ENCODE data around the gene EHMT1. TPM values are rescaled to one million over a fixed set of nuclear protein-coding genes. Genes with fewer than 3 reads are reported as not detected.
A peak's percentile ranks its signal among the peaks of the same experiment; 100 is the strongest.

The EHMT1 gene
- total RNA-seq, 1 donor from 2014 or later: 162 TPM

GRCh38 chr9:137663584-137663983, 44.8 kb downstream of the EHMT1 start:
- Mint-ChIP-seq H3K4me3 (ENCODE audit: unreplicated experiment) (no peak overlapping the region), H3K27me3 (ENCODE audit: unreplicated experiment) (peaks cover 4% of the 10 kb centered on the region), H3K36me3 (ENCODE audit: unreplicated experiment) (no peaks in the 10 kb centered on the region), H3K4me1 (ENCODE audit: low read depth, unreplicated experiment) (peaks cover 21% of the 10 kb centered on the region), H3K9me3 (ENCODE audit: unreplicated experiment) (peaks cover 4% of the 10 kb centered on the region), H3K27ac (ENCODE audit: unreplicated experiment) (no peak overlapping the region)
- no peak for TF ChIP-seq CTCF (IDR thresholded peaks at IDR 0.05; ENCODE audit: partially characterized antibody, unreplicated experiment)
- DNase-seq: no peak

- H3K36me3 Mint-ChIP-seq (ENCODE audit: unreplicated experiment): peaks cover 6% of the 10 kb centered on the region
- no peak for DNase-seq
- no peak for TF ChIP-seq CTCF (IDR thresholded peaks at IDR 0.05; ENCODE audit: partially characterized antibody, unreplicated experiment)
- no peak overlapping the region for H3K27ac Mint-ChIP-seq (ENCODE audit: unreplicated experiment)
- H3K4me3 Mint-ChIP-seq (ENCODE audit: unreplicated experiment): no peak overlapping the region
- H3K27me3 Mint-ChIP-seq (ENCODE audit: unreplicated experiment): peaks cover 10% of the 10 kb centered on the region
- peaks cover 8% of the 10 kb centered on the region for H3K9me3 Mint-ChIP-seq (ENCODE audit: unreplicated experiment)
- H3K4me1 Mint-ChIP-seq (ENCODE audit: low read depth, unreplicated experiment): peaks cover 24% of the 10 kb centered on the region
Observed at GRCh38 chr9:137664676-137665075, 45.9 kb downstream of the EHMT1 start.

- Mint-ChIP-seq H3K27me3 (ENCODE audit: unreplicated experiment) (peaks cover 11% of the 10 kb centered on the region), H3K36me3 (ENCODE audit: unreplicated experiment) (peaks cover 6% of the 10 kb centered on the region), H3K4me3 (ENCODE audit: unreplicated experiment) (no peak overlapping the region), H3K9me3 (ENCODE audit: unreplicated experiment) (peaks cover 8% of the 10 kb centered on the region), H3K4me1 (ENCODE audit: low read depth, unreplicated experiment) (peaks cover 26% of the 10 kb centered on the region), H3K27ac (ENCODE audit: unreplicated experiment) (no peak overlapping the region)
- TF ChIP-seq CTCF (IDR thresholded peaks at IDR 0.05; ENCODE audit: partially characterized antibody, unreplicated experiment): no peak
- no peak for DNase-seq
Observed at GRCh38 chr9:137665226-137665625, 46.4 kb downstream of the EHMT1 start.

- no peak for TF ChIP-seq CTCF (IDR thresholded peaks at IDR 0.05; ENCODE audit: partially characterized antibody, unreplicated experiment)
- Mint-ChIP-seq H3K9me3 (ENCODE audit: unreplicated experiment) (peaks cover 8% of the 10 kb centered on the region), H3K4me3 (ENCODE audit: unreplicated experiment) (no peak overlapping the region), H3K4me1 (ENCODE audit: low read depth, unreplicated experiment) (peaks cover 32% of the 10 kb centered on the region), H3K27me3 (ENCODE audit: unreplicated experiment) (peaks cover 14% of the 10 kb centered on the region), H3K27ac (ENCODE audit: unreplicated experiment) (peak overlapping the region; percentile 56), H3K36me3 (ENCODE audit: unreplicated experiment) (peaks cover 6% of the 10 kb centered on the region)
- DNase-seq: peak; percentile 45
Observed at GRCh38 chr9:137665697-137666512, 47.1 kb downstream of the EHMT1 start.

GRCh38 chr9:137666513-137666822, 47.7 kb downstream of the EHMT1 start:
- peak overlapping the region; percentile 56 for H3K27ac Mint-ChIP-seq (ENCODE audit: unreplicated experiment)
- peaks cover 8% of the 10 kb centered on the region for H3K9me3 Mint-ChIP-seq (ENCODE audit: unreplicated experiment)
- H3K36me3 Mint-ChIP-seq (ENCODE audit: unreplicated experiment): peaks cover 6% of the 10 kb centered on the region
- peaks cover 14% of the 10 kb centered on the region for H3K27me3 Mint-ChIP-seq (ENCODE audit: unreplicated experiment)
- no peak for DNase-seq
- peak overlapping the region; percentile 36 for H3K4me3 Mint-ChIP-seq (ENCODE audit: unreplicated experiment)
- H3K4me1 Mint-ChIP-seq (ENCODE audit: low read depth, unreplicated experiment): peaks cover 33% of the 10 kb centered on the region
- TF ChIP-seq CTCF (IDR thresholded peaks at IDR 0.05; ENCODE audit: partially characterized antibody, unreplicated experiment): no peak
